DND-41 (cell line): ENCODE results near the gene IL2RG.

Experiments
- CTCF ChIP-seq: IDR thresholded peaks from 2 replicates; pipeline ENCODE4 v1.5.1; 2012; ENCODE audit warnings: borderline replicate concordance, low read length, moderate library complexity, mild to moderate bottlenecking; ENCODE audit not compliant: poor library complexity, severe bottlenecking; ENCODE audit errors: extremely low read depth
- EZH2 ChIP-seq: IDR thresholded peaks from 3 replicates; pipeline ENCODE4 v1.6.1; 2012; ENCODE audit warnings: borderline replicate concordance, low read depth, mild to moderate bottlenecking, moderate library complexity, low read length, inconsistent platforms; ENCODE audit not compliant: severe bottlenecking

DNA sequence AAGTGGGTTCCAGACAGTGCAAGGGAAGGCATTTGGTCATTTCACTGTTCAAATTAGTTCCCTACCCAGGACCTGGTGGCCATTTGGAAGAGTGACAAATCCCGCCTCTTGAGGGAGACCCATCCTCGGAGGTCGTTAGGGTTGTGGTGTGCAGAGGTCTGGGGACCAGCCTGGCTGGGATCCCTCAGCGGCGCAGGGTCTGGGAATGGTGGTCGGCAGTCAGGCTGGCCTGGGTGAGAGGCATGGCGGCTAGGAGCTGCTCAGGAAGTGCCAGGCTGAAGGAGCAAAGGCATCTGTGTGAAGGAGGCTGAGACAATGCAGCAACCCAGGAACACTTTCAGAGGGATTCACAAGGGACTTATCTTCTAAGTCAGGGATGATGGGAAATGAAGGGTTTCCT is 40.0 kb upstream of the IL2RG start:
- TF ChIP-seq CTCF (no peak), EZH2 (no peak)
